H9 (cell line): ENCODE data around the gene STIM2. TPM values are rescaled to one million over a fixed set of nuclear protein-coding genes. Genes with fewer than 3 reads are reported as not detected.

Experiments
- DNase-seq: peaks from one replicate; pipeline ENCODE4 v3.0.0-alpha.2; 2017
- H2AFZ ChIP-seq: one replicate; pipeline ENCODE4 v1.6.1; 2013; ENCODE audit warnings: mild to moderate bottlenecking, low read length, control low read depth, moderate library complexity
- H2AK5ac ChIP-seq: 2 replicates; pipeline ENCODE4 v1.6.1; 2013; ENCODE audit warnings: low read length, control low read depth, mixed read lengths; ENCODE audit not compliant: insufficient read length
- H2BK120ac ChIP-seq: one replicate; pipeline ENCODE4 v1.6.1; 2013; ENCODE audit warnings: low read depth, mild to moderate bottlenecking, low read length, control low read depth, inconsistent platforms; ENCODE audit not compliant: poor library complexity, severe bottlenecking
- H2BK12ac ChIP-seq: 2 replicates; pipeline ENCODE4 v1.6.1; 2013; ENCODE audit warnings: low read length, control low read depth, mixed read lengths, low read depth; ENCODE audit not compliant: insufficient read length
- H2BK15ac ChIP-seq: 2 replicates; pipeline ENCODE4 v1.6.1; 2013; ENCODE audit warnings: low read depth, low read length, control low read depth
- H2BK20ac ChIP-seq: one replicate; pipeline ENCODE4 v1.6.1; 2013; ENCODE audit warnings: low read depth, mild to moderate bottlenecking, low read length, control low read depth, inconsistent platforms; ENCODE audit not compliant: poor library complexity, severe bottlenecking
- H2BK5ac ChIP-seq: 2 replicates; pipeline ENCODE4 v1.6.1; 2013; ENCODE audit warnings: low read length, control low read depth, mixed read lengths; ENCODE audit not compliant: insufficient read length
- H3K14ac ChIP-seq: 2 replicates; pipeline ENCODE4 v1.6.1; 2013; ENCODE audit warnings: low read length, control low read depth; ENCODE audit not compliant: insufficient read depth
- H3K18ac ChIP-seq: 2 replicates; pipeline ENCODE4 v1.6.1; 2013; ENCODE audit warnings: low read depth, mild to moderate bottlenecking, mixed read lengths, low read length, control low read depth; ENCODE audit not compliant: insufficient read length
- H3K23ac ChIP-seq: 2 replicates; pipeline ENCODE4 v1.6.1; 2013; ENCODE audit warnings: low read length, control low read depth, mixed read lengths, low read depth; ENCODE audit not compliant: insufficient read length
- H3K23me2 ChIP-seq: 2 replicates; pipeline ENCODE4 v1.6.1; 2013; ENCODE audit warnings: low read depth, mild to moderate bottlenecking, mixed read lengths, low read length, control low read depth; ENCODE audit not compliant: insufficient read length, poor library complexity, severe bottlenecking
- H3K27ac ChIP-seq: 2 replicates; pipeline ENCODE4 v1.5.1; 2013; ENCODE audit warnings: low read length, control low read depth, mixed read lengths, low read depth; ENCODE audit not compliant: insufficient read length
- H3K27me3 ChIP-seq: 2 replicates; pipeline ENCODE4 v1.6.1; 2013; ENCODE audit warnings: low read length, control low read depth, inconsistent platforms; ENCODE audit not compliant: insufficient read depth
- H3K4ac ChIP-seq: 2 replicates; pipeline ENCODE4 v1.6.1; 2013; ENCODE audit warnings: low read depth, mild to moderate bottlenecking, control low read depth, inconsistent platforms, low read length, moderate library complexity
- H3K4me1 ChIP-seq: 2 replicates; pipeline ENCODE4 v1.6.1; 2013; ENCODE audit warnings: low read length, control low read depth, inconsistent platforms; ENCODE audit not compliant: insufficient read depth
- H3K4me2 ChIP-seq: 2 replicates; pipeline ENCODE4 v1.6.1; 2013; ENCODE audit warnings: low read length, control low read depth, mixed read lengths; ENCODE audit not compliant: insufficient read length, insufficient read depth
- H3K56ac ChIP-seq: 2 replicates; pipeline ENCODE4 v1.6.1; 2013; ENCODE audit warnings: low read depth, mild to moderate bottlenecking, mixed read lengths, low read length, control low read depth; ENCODE audit not compliant: insufficient read length
- H3K79me1 ChIP-seq: 2 replicates; pipeline ENCODE4 v1.6.1; 2013; ENCODE audit warnings: low read depth, mild to moderate bottlenecking, moderate library complexity, low read length, control low read depth, inconsistent platforms; ENCODE audit not compliant: insufficient read depth, poor library complexity, severe bottlenecking
- H3K79me2 ChIP-seq: 2 replicates; pipeline ENCODE4 v1.6.1; 2013; ENCODE audit warnings: low read length, control low read depth, inconsistent platforms; ENCODE audit not compliant: insufficient read depth
- H3K9ac ChIP-seq: 2 replicates; pipeline ENCODE4 v1.6.1; 2013; ENCODE audit warnings: low read length, control low read depth, mixed read lengths; ENCODE audit not compliant: insufficient read length; ENCODE audit errors: extremely low read depth
- H3K9me3 ChIP-seq: one replicate; pipeline ENCODE4 v1.6.1; 2013; ENCODE audit warnings: low read depth, low read length, inconsistent platforms; ENCODE audit not compliant: control insufficient read depth
- H3T11ph ChIP-seq: one replicate; pipeline ENCODE4 v1.6.1; 2013; ENCODE audit warnings: mild to moderate bottlenecking, low read length, control low read depth, inconsistent platforms
- H4K20me1 ChIP-seq: one replicate; pipeline ENCODE4 v1.6.1; 2013; ENCODE audit not compliant: control insufficient read depth, insufficient read length, insufficient read depth
- H4K5ac ChIP-seq: 2 replicates; pipeline ENCODE4 v1.6.1; 2013; ENCODE audit warnings: low read depth, mild to moderate bottlenecking, mixed read lengths, low read length, control low read depth; ENCODE audit not compliant: insufficient read length
- H4K8ac ChIP-seq: replicated peaks from 2 replicates; pipeline ENCODE4 v1.6.1; 2013; ENCODE audit warnings: low read length, control low read depth, mixed read lengths, low read depth; ENCODE audit not compliant: insufficient read length
- H4K91ac ChIP-seq: 2 replicates; pipeline ENCODE4 v1.6.1; 2013; ENCODE audit warnings: low read depth, mild to moderate bottlenecking, moderate library complexity, mixed read lengths, low read length, control low read depth; ENCODE audit not compliant: insufficient read length
- H3K27ac Mint-ChIP-seq, 3 experiments: 2 replicates in 2 of 3; 3 replicates in 1 of 3; pipeline ENCODE4 v1.8.0; 2020 to 2021; ENCODE audit warnings: mixed read lengths in 3 of 3, mild to moderate bottlenecking in 1 of 3, moderate library complexity in 1 of 3
- H3K27me3 Mint-ChIP-seq: 2 replicates; pipeline ENCODE4 v1.8.0; 2021; ENCODE audit warnings: low read depth, mild to moderate bottlenecking, moderate library complexity, mixed read lengths
- H3K36me3 Mint-ChIP-seq, 3 experiments: 2 replicates in 2 of 3; 3 replicates in 1 of 3; pipeline ENCODE4 v1.8.0; 2020 to 2021; ENCODE audit warnings: low read depth in 3 of 3, mixed read lengths in 3 of 3; ENCODE audit not compliant: insufficient read depth in 1 of 3
- H3K4me1 Mint-ChIP-seq, 2 experiments: 2 replicates each; pipeline ENCODE4 v1.8.0; 2020; ENCODE audit warnings: mixed read lengths in 2 of 2
- H3K4me3 Mint-ChIP-seq, 2 experiments: 2 replicates in 1 of 2; 3 replicates in 1 of 2; pipeline ENCODE4 v1.8.0; 2020 to 2021; ENCODE audit warnings: mild to moderate bottlenecking in 2 of 2, mixed read lengths in 2 of 2, moderate library complexity in 1 of 2
- H3K9me3 Mint-ChIP-seq, 2 experiments: 2 replicates in 1 of 2; 3 replicates in 1 of 2; pipeline ENCODE4 v1.8.0; 2020; ENCODE audit warnings: mild to moderate bottlenecking in 2 of 2, mixed read lengths in 2 of 2, moderate library complexity in 1 of 2
- WGBS: extraction: QIAGEN DNeasy Blood & Tissue Kit; methylation state at CpG from one replicate; pipeline ENCODE4 v1.1.7; 2013; ENCODE audit warnings: missing lambda C conversion rate, low lambda C conversion rate, mixed read lengths; ENCODE audit not compliant: insufficient read length; ENCODE audit errors: extremely low coverage; 5-methylcytosine and 5-hydroxymethylcytosine counted together
- total RNA-seq: library from RNA; stranded (reverse); gene quantifications from 2 replicates; pipeline ENCODE4 v1.2.1, GENCODE V29; 2021
- TF ChIP-seq, protein P1 (sequence below): fragments of 200-600 bp; sonication (generic); conservative IDR thresholded peaks from 3 replicates; pipeline ENCODE4 v1.8.0; 2021; ENCODE audit warnings: antibody characterized with exemption, mild to moderate bottlenecking

STIM2 gene
- total RNA-seq, 1 experiment from 2014 or later: 26.2 TPM

DNA sequence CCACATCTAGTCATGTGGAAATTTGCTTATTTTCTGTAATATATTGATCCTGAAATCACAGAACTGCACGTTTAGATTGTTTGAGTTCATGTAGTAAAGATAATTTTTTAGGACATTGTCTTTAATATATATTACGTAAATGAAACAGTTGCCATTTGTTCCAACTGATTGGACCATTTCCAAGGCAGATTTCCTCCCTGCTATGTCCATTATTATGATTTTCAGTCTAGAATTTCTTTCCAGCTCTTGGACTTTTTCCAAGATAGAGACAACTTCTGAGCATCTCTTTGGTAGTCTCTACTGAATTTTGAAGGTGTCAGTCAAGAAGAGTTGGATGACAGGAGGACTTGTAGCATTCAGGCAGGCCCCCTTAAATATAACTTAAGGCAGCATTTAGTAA lies 94.6 kb downstream of the STIM2 start:
- Histone ChIP-seq H4K5ac (no peak overlapping the region), H2AFZ (no peak overlapping the region), H2BK20ac (no peak overlapping the region), H3K18ac (no peak overlapping the region), H3K9me3 (no peaks in the 10 kb centered on the region), H3K23ac (no peak overlapping the region), H3T11ph (no peak overlapping the region), H3K23me2 (no peaks in the 10 kb centered on the region), H3K4me1 (no peaks in the 10 kb centered on the region), H3K56ac (no peak overlapping the region), H2BK120ac (no peak overlapping the region), H2BK5ac (no peak overlapping the region), H3K79me1 (peaks cover 2% of the 10 kb centered on the region), H3K4me2 (no peak overlapping the region), H3K79me2 (no peaks in the 10 kb centered on the region), H2BK15ac (no peak overlapping the region), H4K8ac (no peak overlapping the region), H3K4ac (no peak overlapping the region), H3K27ac (no peak overlapping the region), H3K27me3 (no peaks in the 10 kb centered on the region), H2AK5ac (no peak overlapping the region), H3K9ac (no peak overlapping the region), H4K20me1 (no peaks in the 10 kb centered on the region), H3K14ac (no peak overlapping the region), H4K91ac (no peak overlapping the region), H2BK12ac (no peak overlapping the region)
- H3K27me3 Mint-ChIP-seq: no peaks in the 10 kb centered on the region
- H3K27ac Mint-ChIP-seq: no peak overlapping the region
- H3K4me3 Mint-ChIP-seq: no peak overlapping the region
- DNase-seq: no peak
- TF ChIP-seq, protein P1, sequence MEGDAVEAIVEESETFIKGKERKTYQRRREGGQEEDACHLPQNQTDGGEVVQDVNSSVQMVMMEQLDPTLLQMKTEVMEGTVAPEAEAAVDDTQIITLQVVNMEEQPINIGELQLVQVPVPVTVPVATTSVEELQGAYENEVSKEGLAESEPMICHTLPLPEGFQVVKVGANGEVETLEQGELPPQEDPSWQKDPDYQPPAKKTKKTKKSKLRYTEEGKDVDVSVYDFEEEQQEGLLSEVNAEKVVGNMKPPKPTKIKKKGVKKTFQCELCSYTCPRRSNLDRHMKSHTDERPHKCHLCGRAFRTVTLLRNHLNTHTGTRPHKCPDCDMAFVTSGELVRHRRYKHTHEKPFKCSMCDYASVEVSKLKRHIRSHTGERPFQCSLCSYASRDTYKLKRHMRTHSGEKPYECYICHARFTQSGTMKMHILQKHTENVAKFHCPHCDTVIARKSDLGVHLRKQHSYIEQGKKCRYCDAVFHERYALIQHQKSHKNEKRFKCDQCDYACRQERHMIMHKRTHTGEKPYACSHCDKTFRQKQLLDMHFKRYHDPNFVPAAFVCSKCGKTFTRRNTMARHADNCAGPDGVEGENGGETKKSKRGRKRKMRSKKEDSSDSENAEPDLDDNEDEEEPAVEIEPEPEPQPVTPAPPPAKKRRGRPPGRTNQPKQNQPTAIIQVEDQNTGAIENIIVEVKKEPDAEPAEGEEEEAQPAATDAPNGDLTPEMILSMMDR: no peak
- no CpG with 5 or more reads among the region's 2 CpGs for WGBS
- peaks cover 11 to 13% of the 10 kb centered on the region in 2 experiments for H3K4me1 Mint-ChIP-seq
- H3K9me3 Mint-ChIP-seq: peaks cover 0 to 4% of the 10 kb centered on the region in 2 experiments; a peak in 1 of 5 replicates
- H3K36me3 Mint-ChIP-seq: peaks cover 0 to 1% (median 0%) of the 10 kb centered on the region in 3 experiments; a peak in 2 of 7 replicates
